B cell (primary cell): ENCODE measurements around the gene TGFBR3L. TPM values are rescaled to one million over a fixed set of nuclear protein-coding genes. Genes with fewer than 3 reads are reported as not detected.

Source experiments
- ATAC-seq: fragments of 200-7000 bp; cut with Tn5 transposase; one replicate; pipeline ENCODE4 v1.10.0; 2021; ENCODE audit warnings: low read depth, mild to moderate bottlenecking, moderate number of reproducible peaks, moderate library complexity
- CTCF ChIA-PET: fragments of 350-600 bp; sonication (Branson Sonifier 250); formaldehyde crosslinking; loops from one replicate; lab custom pipeline; 2021; ENCODE audit warnings: antibody characterized with exemption, inconsistent platforms; lab: Charles Lee
- POLR2A ChIA-PET: fragments of 350-600 bp; sonication (Branson Sonifier 250); formaldehyde crosslinking; loops from one replicate; lab custom pipeline; 2021; ENCODE audit warnings: antibody characterized with exemption; lab: Charles Lee
- DNase-seq: peaks from one replicate; pipeline ENCODE4 v3.0.0; 2013
- H2AFZ ChIP-seq: 2 replicates; pipeline ENCODE4 v1.6.1; 2012; ENCODE audit warnings: mild to moderate bottlenecking, low read depth, low read length; ENCODE audit not compliant: insufficient read depth, poor library complexity, severe bottlenecking
- H3K27ac ChIP-seq, 2 donors: 1 replicate in 1 of 2; 2 replicates in 1 of 2; pipeline ENCODE4 v1.5.1; 2012 to 2013; ENCODE audit warnings: low read length in 2 of 2, mild to moderate bottlenecking in 2 of 2, moderate library complexity in 1 of 2
- H3K27me3 ChIP-seq, 4 experiments: fragments of 200-600 bp in 1 of 4; sonication (generic) in 1 of 4; replicated peaks in 1 of 4; 1 replicate in 2 of 4; 2 replicates in 2 of 4; pipeline versions ENCODE4 v1.6.1 to v1.7.0; 2013 to 2016; ENCODE audit warnings: low read length in 3 of 4, mild to moderate bottlenecking in 2 of 4, mixed read lengths in 1 of 4, moderate library complexity in 1 of 4; ENCODE audit not compliant: insufficient read depth in 4 of 4, control insufficient read depth in 3 of 4; ENCODE audit errors: control extremely low read depth in 1 of 4
- H3K36me3 ChIP-seq, 2 experiments: replicated peaks in 1 of 2; 1 replicate in 1 of 2; 2 replicates in 1 of 2; pipeline versions ENCODE4 v1.6.1 to v1.7.1; 2013; ENCODE audit warnings: low read length in 1 of 2; ENCODE audit not compliant: insufficient read depth in 2 of 2, control insufficient read depth in 1 of 2; ENCODE audit errors: control extremely low read depth in 1 of 2, extremely low read depth in 1 of 2
- H3K4me1 ChIP-seq, 2 donors: fragments of 200-600 bp in 1 of 2; sonication (generic) in 1 of 2; 1 replicate in 1 of 2; 2 replicates in 1 of 2; pipeline versions ENCODE4 v1.5.1 to v1.6.1; 2013 to 2017; ENCODE audit warnings: low read length in 2 of 2; ENCODE audit not compliant: control insufficient read depth in 2 of 2, insufficient read depth in 2 of 2
- H3K4me2 ChIP-seq: replicated peaks from 2 replicates; pipeline ENCODE3; 2012; ENCODE audit warnings: mild to moderate bottlenecking, low read depth, low read length; ENCODE audit not compliant: poor library complexity, severe bottlenecking
- H3K4me3 ChIP-seq, 5 experiments: fragments of 200-600 bp in 1 of 5; sonication (generic) in 1 of 5; 1 replicate in 3 of 5; 2 replicates in 2 of 5; pipeline versions ENCODE4 v1.5.1 to v1.7.0; 2011 to 2016; ENCODE audit warnings: low read length in 4 of 5, mild to moderate bottlenecking in 4 of 5, low read depth in 2 of 5, control low read depth in 1 of 5, moderate library complexity in 1 of 5; ENCODE audit not compliant: insufficient read depth in 1 of 5; ENCODE audit errors: control extremely low read depth in 1 of 5, extremely low read depth in 1 of 5
- H3K79me2 ChIP-seq: fragments of 200-600 bp; sonication (generic); one replicate; pipeline ENCODE4 v1.6.0; 2016; ENCODE audit warnings: low read length; ENCODE audit not compliant: control insufficient read depth, insufficient read depth
- H3K9ac ChIP-seq: fragments of 200-600 bp; sonication (generic); 2 replicates; pipeline ENCODE4 v1.6.1; 2017; ENCODE audit warnings: mild to moderate bottlenecking, low read length, moderate library complexity
- H3K9me3 ChIP-seq, 3 donors: one replicate each; pipeline versions ENCODE4 v1.6.1 to v1.7.1; 2013; ENCODE audit warnings: low read length in 2 of 3; ENCODE audit not compliant: control insufficient read depth in 2 of 3, insufficient read depth in 1 of 3; ENCODE audit errors: control extremely low read depth in 1 of 3
- H4K20me1 ChIP-seq: 2 replicates; pipeline ENCODE4 v1.6.0; 2012; ENCODE audit warnings: mild to moderate bottlenecking, low read length; ENCODE audit not compliant: insufficient read depth, control insufficient read depth, poor library complexity, severe bottlenecking
- H3K27ac Mint-ChIP-seq: one replicate; pipeline ENCODE4 v1.8.0; 2021; ENCODE audit warnings: mixed read lengths
- H3K27me3 Mint-ChIP-seq: one replicate; pipeline ENCODE4 v1.8.0; 2021; ENCODE audit warnings: mixed read lengths
- H3K4me1 Mint-ChIP-seq: one replicate; pipeline ENCODE4 v1.8.0; 2021; ENCODE audit warnings: mixed read lengths
- H3K4me3 Mint-ChIP-seq: one replicate; pipeline ENCODE4 v1.8.0; 2021; ENCODE audit warnings: mixed read lengths
- H3K9me3 Mint-ChIP-seq: one replicate; pipeline ENCODE4 v1.8.0; 2022; ENCODE audit warnings: mixed read lengths; ENCODE audit not compliant: insufficient read depth
- EZH2 ChIP-seq: IDR thresholded peaks from 2 replicates; pipeline ENCODE4 v1.6.1; 2012; ENCODE audit warnings: borderline replicate concordance, low read depth, mild to moderate bottlenecking, moderate library complexity, low read length; ENCODE audit not compliant: insufficient read depth, poor library complexity, severe bottlenecking
- WGBS: methylation state at CpG from one replicate; pipeline ENCODE4 v1.1.5; 2013; ENCODE audit warnings: missing lambda C conversion rate; ENCODE audit not compliant: insufficient coverage; 5-methylcytosine and 5-hydroxymethylcytosine counted together
- intact Hi-C: fragments of 100-400 bp; cut with micrococcal nuclease; formaldehyde crosslinking; loops from one replicate; pipeline ENCODE4 v1.10.0; 2022
- polyA plus RNA-seq: library from polyadenylated mRNA; depleted of rRNA; stranded (reverse); fragments of >200 nt; gene quantifications from 2 replicates; pipeline ENCODE4 v1.2.3, GENCODE V29; 2012
- total RNA-seq, 2 donors: library from RNA; stranded (reverse); fragments of 120-200 nt in 1 of 2; gene quantifications; 1 replicate in 1 of 2; 2 replicates in 1 of 2; pipeline versions ENCODE4 v1.2.3 to v1.2.4, GENCODE V29; 2013 to 2022
- TF ChIP-seq, protein P1 (sequence below): fragments of 200-600 bp; IDR thresholded peaks from one replicate; pipeline ENCODE4 v1.8.0; 2022; ENCODE audit warnings: antibody characterized with exemption, mild to moderate bottlenecking

The TGFBR3L gene
- total and polyA plus RNA-seq, 2 donors (not counting 1 experiment from before 2014, with no cell fraction given), result 0.21 to 0.22 TPM

DNA sequence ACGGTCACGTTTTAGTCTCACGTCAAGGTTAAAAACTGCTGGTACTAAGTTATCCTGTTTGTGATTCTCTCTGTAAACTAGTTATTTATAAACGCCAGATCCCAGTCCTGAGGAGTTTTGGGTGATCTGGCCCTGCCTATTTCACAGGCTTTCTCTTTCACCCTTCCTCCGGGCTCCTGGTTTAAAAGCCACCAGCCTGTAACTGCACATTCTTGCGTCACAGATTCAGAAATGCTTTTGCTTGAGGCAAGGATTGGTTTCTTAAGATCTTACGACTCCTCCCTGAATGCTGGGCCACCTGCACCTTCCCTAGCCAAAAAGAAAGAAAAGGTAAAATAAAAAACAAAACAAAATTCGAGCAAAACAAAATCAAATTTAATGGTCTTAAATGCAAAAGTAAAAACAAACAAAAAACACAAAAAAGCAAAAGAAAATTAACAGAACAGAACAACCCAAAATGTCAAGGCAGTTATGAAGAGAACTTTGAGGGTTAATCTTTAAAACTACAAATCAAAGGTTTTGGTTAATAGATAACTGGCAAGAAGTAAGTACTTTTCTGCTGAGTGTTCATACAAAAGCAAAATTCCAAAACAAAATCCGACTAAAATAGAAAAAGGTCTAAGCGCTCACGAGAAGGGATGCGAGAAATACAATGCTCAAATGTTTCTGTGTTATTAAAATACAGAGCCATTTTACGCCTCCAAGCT lies 47.4 kb downstream of the TGFBR3L start:
- no peak overlapping the region for H3K4me3 Mint-ChIP-seq
- DNase-seq, result no peak
- H3K9me3 Mint-ChIP-seq, result no peaks in the 10 kb centered on the region
- TF ChIP-seq EZH2, result no peak
- TF ChIP-seq, protein P1, sequence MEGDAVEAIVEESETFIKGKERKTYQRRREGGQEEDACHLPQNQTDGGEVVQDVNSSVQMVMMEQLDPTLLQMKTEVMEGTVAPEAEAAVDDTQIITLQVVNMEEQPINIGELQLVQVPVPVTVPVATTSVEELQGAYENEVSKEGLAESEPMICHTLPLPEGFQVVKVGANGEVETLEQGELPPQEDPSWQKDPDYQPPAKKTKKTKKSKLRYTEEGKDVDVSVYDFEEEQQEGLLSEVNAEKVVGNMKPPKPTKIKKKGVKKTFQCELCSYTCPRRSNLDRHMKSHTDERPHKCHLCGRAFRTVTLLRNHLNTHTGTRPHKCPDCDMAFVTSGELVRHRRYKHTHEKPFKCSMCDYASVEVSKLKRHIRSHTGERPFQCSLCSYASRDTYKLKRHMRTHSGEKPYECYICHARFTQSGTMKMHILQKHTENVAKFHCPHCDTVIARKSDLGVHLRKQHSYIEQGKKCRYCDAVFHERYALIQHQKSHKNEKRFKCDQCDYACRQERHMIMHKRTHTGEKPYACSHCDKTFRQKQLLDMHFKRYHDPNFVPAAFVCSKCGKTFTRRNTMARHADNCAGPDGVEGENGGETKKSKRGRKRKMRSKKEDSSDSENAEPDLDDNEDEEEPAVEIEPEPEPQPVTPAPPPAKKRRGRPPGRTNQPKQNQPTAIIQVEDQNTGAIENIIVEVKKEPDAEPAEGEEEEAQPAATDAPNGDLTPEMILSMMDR, result no peak
- no peaks in the 10 kb centered on the region for H3K4me1 Mint-ChIP-seq
- no peak overlapping the region for H3K4me3 ChIP-seq
- H3K79me2 ChIP-seq, result no peaks in the 10 kb centered on the region
- no peak overlapping the region for H3K9ac ChIP-seq
- H4K20me1 ChIP-seq, result no peaks in the 10 kb centered on the region
- H3K9me3 ChIP-seq, result no peaks in the 10 kb centered on the region
- no peaks in the 10 kb centered on the region for H3K27me3 ChIP-seq
- ChIA-PET POLR2A (interaction anchor here (0.5 kb wide), 1 partner anchor 192 kb away, joined by 4 read pairs; no protein-coding TSS in a partner anchor), CTCF (no interaction called here)
- H2AFZ ChIP-seq, result no peak overlapping the region
- H3K4me2 ChIP-seq, result no peak overlapping the region
- H3K27ac ChIP-seq, result no peak overlapping the region
- H3K27ac Mint-ChIP-seq, result no peak overlapping the region
- no peaks in the 10 kb centered on the region for H3K4me1 ChIP-seq
- intact Hi-C loops, result no loop called here
- WGBS, result 100% methylated on average over 9 of the region's 13 CpGs
- H3K36me3 ChIP-seq, result peaks cover 3 to 45% of the 10 kb centered on the region in 2 experiments
- ATAC-seq, result no peak
- no peaks in the 10 kb centered on the region for H3K27me3 Mint-ChIP-seq

DNA sequence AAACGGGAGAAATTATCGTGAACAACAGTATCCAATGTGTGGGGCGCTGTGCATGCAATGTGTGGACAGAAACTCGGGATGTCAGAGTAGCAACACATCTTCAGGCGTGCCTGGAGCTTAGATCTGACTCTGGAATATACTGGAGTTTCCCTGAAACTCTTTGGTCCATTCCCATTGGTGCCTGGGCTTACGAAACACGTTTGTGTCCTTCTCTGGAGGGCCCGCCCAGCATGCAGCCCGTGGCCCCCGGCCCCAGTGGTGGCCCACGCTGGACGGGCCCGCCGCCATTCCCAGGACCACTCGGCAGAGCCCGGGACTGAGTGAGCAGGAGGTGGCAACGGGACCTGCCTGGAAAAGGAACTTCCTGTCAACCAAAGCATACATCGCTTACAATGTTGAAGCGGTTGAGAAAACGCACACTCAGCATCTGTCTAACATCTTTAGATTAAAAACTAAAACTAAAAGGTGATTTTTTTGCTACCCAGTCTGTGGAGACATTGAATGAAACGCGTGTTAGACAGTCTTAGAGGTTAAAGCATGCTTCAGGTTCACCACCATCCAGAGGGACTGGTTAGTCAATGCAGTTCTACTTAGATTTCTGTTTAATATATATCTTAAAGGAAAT lies 48.1 kb downstream of the TGFBR3L start:
- no peaks in the 10 kb centered on the region for H3K4me1 ChIP-seq
- H3K9ac ChIP-seq, result no peak overlapping the region
- H3K36me3 ChIP-seq, result peaks cover 3 to 52% of the 10 kb centered on the region in 2 experiments
- intact Hi-C loops, result no loop called here
- no peaks in the 10 kb centered on the region for H4K20me1 ChIP-seq
- H3K27ac Mint-ChIP-seq, result no peak overlapping the region
- WGBS, result 96% methylated on average over 17 of the region's 22 CpGs
- no peaks in the 10 kb centered on the region for H3K27me3 ChIP-seq
- ChIA-PET CTCF (no interaction called here), POLR2A (interaction anchor here (0.5 kb wide), 1 partner anchor 191 kb away, joined by 4 read pairs; no protein-coding TSS in a partner anchor)
- no peaks in the 10 kb centered on the region for H3K4me1 Mint-ChIP-seq
- H3K27me3 Mint-ChIP-seq, result no peaks in the 10 kb centered on the region
- TF ChIP-seq, protein P1, result no peak
- no peak for TF ChIP-seq EZH2
- H3K9me3 ChIP-seq, result no peaks in the 10 kb centered on the region
- no peak overlapping the region for H3K4me3 Mint-ChIP-seq
- H3K4me3 ChIP-seq, result no peak overlapping the region
- H3K4me2 ChIP-seq, result no peak overlapping the region
- H3K9me3 Mint-ChIP-seq, result no peaks in the 10 kb centered on the region
- DNase-seq (no peak), ATAC-seq (no peak)
- no peaks in the 10 kb centered on the region for H3K79me2 ChIP-seq
- H3K27ac ChIP-seq, result no peak overlapping the region
- no peak overlapping the region for H2AFZ ChIP-seq
